Activated CD4-positive, alpha-beta T cell treated with anti-CD3 and anti-CD28 coated beads, Interleukin-2, amount 10 ng/mL, durations not matched to agents 24 days and 14 days (primary cell): ENCODE data around the gene MFNG. TPM values are rescaled to one million over a fixed set of nuclear protein-coding genes. Genes with fewer than 3 reads are reported as not detected.

Source experiments
- total RNA-seq: library from RNA; stranded (reverse); gene quantifications from 2 replicates; pipeline ENCODE4 v1.2.3, GENCODE V29; 2022

Gene MFNG
- total RNA-seq, 1 donor from 2014 or later = 207 TPM

Other genes starting within 250 kb of the MFNG start
- 519 and 540 TPM in 2 replicates for gene RAC2, start 242.1 kb downstream of the MFNG start, total RNA-seq
- 43.5 and 44.9 TPM in 2 replicates for gene CYTH4, start 203.9 kb downstream of the MFNG start, total RNA-seq
- gene ELFN2, start 58.9 kb downstream of the MFNG start, total RNA-seq = 0.07 and 0.09 TPM in 2 replicates
- not detected in 2 replicates for gene CARD10, start 33.0 kb upstream of the MFNG start, total RNA-seq
- gene CDC42EP1, start 74.1 kb upstream of the MFNG start, total RNA-seq = 1.0 and 1.2 TPM in 2 replicates
- gene LGALS2, start 93.7 kb upstream of the MFNG start, total RNA-seq = not detected in 2 replicates
- 75.8 and 77.2 TPM in 2 replicates for gene GGA1, start 122.5 kb upstream of the MFNG start, total RNA-seq
- 110 and 115 TPM in 2 replicates for gene SH3BP1, start 153.3 kb upstream of the MFNG start, total RNA-seq
- 49.3 and 51.2 TPM in 2 replicates for gene PDXP, start 172.3 kb upstream of the MFNG start, total RNA-seq
- gene LGALS1, start 189.3 kb upstream of the MFNG start, total RNA-seq = 361 and 362 TPM in 2 replicates
- gene NOL12, start 200.0 kb upstream of the MFNG start, total RNA-seq = 67.9 and 70.3 TPM in 2 replicates
- 33.3 and 34.8 TPM in 2 replicates for gene TRIOBP, start 210.7 kb upstream of the MFNG start, total RNA-seq